Fibroblast of peridontal ligament (primary cell): ENCODE measurements around the gene SLC44A2.

Experiments used
- DNase-seq: peaks from one replicate; pipeline ENCODE4 v3.0.0-alpha.2; 2010; ENCODE audit errors: extremely low read depth

SLC44A2 gene

GRCh38 chr19:10625003-10625761 lies at the start of gene SLC44A2:
SLC44A2 (plus strand) TSS chr19:10625553; CDS start chr19:10625634, 81 bp downstream.
- peak; percentile 38 for DNase-seq

DNA sequence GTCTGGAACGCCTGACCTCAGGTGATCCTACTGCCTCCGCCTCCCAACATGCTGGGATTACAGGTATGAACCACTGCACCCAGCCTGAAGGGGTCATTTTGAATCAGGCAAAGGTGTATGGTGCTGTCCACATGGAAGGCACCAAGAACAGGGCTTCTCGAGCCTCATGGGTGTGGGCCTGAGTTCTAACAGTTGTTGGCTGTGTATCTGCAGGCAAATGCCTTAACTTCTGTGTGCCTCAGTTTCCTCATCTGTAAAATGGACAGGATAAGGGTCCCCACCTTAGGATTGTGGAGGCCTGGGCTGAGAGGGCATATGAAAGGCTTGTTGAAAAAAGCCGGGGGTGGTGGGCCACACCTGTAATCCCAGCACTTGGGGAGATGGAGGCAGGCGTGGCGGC lies 47.4 kb upstream of the SLC44A2 start:
- DNase-seq: no peak

GRCh38 chr19:10580979-10581631 lies 44.2 kb upstream of the SLC44A2 start:
- DNase-seq: peak; percentile 93

DNA sequence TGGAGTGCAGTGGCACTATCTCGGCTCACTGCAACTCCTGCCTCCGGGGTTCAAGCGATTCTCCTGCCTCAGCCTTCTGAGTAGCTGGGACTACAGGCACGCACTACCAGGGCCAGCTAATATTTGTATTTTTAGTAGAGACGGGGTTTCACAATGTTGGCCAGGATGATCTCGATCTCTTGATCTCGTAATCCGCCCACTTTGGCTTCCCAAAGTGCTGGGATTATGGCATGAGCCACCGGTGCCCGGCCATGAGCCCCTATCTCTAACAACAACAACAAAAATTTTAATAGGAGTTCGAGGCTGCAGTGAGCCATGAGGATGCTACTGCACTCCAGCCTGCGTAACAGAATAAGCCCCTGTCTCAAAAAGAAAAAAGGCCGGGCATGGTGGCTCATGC lies 43.3 kb upstream of the SLC44A2 start:
- no peak for DNase-seq

DNA sequence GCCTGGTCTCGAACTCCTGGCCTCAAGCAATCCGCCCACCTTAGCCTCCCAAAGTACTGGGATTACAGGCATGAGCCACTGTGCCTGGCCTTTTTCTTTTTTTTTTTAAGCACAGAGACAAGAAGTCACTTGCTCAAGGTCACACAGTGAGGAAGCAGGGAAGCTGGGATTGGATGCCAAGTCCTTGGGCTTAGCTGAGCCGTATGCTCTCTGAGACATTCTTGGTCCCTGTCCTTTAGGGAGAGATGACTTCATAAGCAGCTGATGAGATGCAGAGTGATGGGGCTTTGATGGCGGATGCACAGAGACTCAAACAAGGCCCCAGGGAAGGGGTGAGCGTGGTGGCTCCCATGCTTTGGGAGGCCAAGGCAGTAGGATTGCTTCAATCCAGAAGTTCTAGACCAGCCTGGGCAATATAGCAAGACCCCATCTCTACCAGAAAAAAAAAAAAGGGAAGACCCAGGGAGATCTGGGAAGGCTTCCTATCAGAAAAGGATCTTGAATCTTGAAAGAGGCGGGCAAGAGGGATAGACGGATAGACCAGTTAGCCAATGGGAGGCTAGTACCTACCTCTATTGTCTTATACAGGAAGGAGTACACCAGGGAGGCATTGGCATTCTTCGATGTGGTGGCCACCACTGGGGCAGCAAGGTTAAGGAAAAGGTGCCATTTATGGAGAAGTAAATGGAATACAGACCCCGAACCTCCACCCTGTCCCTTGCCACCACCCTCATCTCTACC lies 42.1 kb upstream of the SLC44A2 start:
- DNase-seq: no peak

DNA sequence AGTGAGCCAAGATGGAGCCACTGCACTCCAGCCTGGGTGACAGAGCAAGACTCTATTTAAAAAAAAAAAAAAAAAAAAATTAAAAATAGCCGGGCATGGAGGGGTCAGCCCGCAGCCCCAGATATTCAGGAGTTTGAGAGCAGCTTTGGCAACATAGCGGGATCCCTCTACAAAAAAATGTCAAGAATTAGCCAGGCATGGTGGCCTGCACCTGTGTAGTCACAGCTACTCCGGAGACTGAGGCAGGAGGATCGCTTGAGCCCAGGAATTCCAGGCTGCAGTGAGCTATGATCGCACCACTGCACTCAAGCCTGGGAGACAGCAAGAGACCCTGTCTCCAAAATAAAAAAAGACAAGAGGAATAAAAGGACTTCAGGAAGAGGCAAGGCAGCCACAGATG lies 39.0 kb upstream of the SLC44A2 start:
- no peak for DNase-seq

DNA sequence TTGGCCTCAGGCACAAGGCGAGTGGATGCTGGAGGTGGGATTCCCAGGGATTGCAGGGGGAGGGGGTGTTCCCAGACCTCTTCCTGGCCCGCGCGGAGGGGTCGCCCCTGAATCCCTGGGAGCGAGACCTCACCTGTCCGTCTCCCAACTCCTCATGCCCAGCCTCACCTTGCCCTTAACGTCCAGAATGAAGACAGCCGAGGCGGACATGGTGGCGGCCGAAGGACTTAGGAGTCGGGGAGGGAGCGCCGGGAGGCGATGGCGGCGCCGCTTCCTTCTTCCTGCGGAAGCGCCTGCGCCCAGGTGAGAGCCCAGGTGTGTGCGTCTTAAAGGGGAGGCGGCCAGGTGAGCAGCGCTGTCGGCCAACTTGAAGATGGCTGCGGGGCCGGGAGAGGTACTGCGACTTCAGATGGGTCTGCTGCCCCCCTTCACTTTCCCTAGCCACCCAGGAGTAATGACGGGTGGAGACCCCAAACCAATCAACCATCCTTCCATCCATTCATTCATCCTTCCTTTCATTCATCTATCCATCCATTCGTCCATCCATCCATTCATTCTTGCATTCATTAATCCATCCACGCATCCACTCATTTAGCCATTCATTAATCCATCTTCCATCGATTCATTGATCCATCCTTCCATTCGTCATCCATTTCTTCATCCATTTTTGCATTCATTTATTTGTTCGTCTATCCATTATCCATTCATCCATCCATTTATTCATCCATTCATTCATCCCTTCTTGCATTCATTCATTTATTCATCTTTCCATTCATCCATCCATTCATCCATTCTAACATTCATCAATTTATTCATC lies 38.1 kb upstream of the SLC44A2 start, which contains the start of gene AP1M2:
Gene AP1M2 (minus strand): TSS at position 291 of the 817 bp plus-strand sequence. CDS start 81 bp downstream, at position 210.
- no peak for DNase-seq

DNA sequence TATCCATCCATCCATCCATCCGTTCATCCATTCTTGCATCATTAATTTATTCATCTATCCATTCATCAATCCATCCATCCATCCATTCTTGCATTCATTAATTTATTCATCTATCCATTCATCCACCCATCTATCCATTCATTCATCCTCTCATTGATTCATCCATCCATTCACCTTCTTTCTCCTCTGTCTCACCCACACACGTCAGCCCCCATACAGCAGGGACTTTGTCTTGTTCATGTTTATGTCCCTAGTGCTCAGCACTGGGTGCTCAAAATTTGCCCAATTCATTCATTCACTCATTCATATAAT lies 37.6 kb upstream of the SLC44A2 start:
- DNase-seq: no peak

- DNase-seq: no peak
Observed at GRCh38 chr19:10593148-10593547, 32.2 kb upstream of the SLC44A2 start.

DNA sequence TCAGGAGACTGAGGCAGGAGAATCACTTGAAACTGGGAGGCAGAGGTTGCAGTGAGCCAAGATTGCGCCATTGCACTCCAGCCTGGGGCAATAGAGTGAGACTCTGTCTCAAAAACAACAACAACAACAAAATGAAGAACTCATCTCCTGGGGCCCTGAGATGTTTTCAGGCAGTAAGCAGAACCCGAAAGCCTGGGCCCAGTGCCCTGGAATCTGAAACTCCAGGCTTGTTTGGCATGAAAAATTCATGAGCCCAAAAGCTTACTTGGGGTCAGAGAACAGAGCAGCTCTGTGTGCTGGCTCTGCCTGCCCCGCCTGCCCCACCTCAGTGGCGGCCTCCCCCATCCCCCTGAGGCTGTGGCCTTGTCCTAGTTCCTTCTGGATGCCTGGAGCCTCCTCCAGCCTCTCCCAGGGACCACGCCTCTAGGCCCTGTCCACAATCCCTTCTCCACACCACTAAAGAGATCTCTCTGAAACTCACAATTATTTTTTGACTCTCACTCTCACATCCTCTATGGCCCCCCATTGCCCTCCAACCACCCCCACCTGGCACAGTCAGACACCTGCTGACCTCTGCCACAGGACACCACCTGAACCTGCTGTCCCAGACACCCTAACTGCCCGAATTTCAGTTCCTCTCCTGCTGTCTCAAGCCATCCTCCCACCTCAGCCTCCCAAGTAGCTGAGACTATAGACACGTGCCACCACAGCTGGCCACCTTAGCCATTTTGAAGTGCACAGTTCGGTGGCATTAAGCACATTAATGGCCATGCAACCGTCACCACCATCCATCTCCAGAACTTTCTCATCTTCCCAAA lies 31.3 kb upstream of the SLC44A2 start:
- peak; percentile 26 for DNase-seq

DNA sequence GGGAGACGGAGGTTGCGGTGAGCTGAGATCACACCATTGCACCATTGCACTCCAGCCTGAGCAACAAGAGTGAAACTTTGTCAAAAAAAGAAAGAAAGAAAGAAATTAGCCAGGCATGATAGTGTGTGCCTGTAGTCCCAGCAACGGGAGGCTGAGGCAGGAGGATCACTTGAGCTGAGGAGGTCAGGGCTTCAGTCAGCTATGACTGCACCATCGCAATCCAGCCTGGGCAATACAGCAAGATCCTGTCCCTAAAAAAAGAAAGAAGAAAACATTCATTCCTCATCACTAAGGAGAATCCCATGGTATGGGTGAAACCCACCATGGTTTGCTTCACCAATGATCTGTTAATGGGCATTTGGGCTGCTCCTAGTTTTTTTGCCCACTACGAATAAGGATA lies 25.2 kb upstream of the SLC44A2 start:
- no peak for DNase-seq

DNA sequence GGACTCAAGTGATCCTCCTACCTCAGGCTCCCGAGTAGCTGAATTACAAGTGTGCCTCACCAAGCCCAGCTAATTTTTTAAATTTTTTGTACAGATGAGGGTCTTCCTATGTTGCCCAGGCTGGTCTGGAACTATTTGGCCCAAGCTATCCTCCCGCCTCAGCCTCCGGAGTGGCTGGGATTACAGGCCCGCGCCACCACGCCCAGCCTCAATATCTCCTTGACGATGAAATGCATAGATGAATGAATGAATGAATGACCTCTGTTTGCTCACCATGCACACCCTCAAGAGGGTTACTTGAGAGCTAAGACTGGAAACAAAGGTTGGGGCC lies 23.4 kb upstream of the SLC44A2 start:
- DNase-seq: no peak

GRCh38 chr19:10602330-10603083 lies 22.8 kb upstream of the SLC44A2 start:
- peak; percentile 53 for DNase-seq

GRCh38 chr19:10603084-10603872 lies 22.1 kb upstream of the SLC44A2 start:
- no peak for DNase-seq

DNA sequence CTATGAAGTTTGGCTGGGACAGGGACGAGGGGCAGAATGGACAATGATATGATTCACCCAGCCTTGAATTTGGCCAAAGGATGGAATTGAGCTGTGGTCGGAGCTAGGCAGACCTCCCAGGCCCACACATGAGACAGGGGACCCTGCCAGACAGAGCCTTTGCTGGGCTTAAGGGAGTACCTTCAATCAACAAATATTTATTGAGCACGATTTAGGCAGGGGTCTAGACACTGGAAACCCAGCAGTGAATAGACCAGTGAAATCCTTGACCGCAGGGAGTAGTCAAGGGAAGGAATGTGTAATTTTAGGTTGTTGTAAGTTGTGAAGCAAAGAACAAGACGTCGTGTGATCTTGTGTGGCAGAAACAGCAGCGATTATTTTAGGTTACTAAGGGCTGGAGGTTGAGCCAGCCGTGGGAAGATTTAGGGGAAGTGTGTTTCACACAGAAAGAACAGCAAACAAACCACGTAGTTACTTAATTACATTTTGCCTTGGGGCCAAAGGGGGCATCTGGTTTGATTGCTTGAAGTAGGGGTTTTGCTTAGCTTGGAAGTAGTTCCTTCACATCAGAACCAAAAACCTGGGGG lies 21.4 kb upstream of the SLC44A2 start:
- DNase-seq: peak; percentile 52

DNA sequence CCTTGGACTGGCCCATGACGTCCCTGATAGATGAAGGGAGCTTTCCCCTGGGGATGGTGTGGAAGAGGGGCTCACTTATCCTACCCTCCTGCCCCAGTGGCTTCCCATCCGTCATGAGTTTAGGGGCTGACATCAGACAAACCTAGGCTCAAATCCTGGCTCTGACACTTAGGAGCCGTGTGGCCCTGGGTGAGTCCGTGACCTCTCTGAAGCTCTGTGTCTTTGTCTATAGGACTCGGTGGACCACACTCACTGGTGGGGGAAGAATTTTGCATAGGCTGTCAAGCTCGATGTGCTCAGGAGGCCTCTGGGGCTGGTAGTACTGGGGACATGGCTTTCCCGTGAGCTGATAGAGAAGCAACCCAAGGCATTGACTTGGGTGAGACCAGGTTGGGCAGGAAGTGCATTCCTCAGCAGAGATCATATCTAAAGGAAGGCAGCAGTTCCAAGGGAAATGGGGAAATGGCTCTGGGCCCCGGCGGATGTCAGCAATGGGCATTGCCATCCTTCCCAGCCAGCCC lies 20.8 kb upstream of the SLC44A2 start:
- DNase-seq: no peak

DNA sequence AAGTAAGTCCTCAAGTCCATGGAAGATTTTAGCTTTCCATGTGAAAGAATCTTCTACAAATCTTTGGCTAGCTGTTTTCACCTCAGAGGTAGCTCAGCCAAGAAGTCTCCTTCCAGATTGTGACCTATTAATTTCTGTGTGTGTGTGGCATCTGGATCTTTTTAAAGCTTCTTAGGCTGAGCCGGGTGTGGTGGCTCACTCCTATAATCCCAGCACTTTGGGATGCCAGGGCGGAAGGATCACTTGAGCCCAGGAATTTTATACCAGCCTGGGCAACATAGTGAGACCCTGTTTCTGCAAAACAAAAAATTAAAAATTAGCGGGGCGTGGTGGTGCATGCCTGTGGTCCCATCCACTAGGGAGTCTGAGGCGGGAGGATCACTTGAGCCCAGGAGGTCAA lies 13.4 kb upstream of the SLC44A2 start:
- DNase-seq: no peak

DNA sequence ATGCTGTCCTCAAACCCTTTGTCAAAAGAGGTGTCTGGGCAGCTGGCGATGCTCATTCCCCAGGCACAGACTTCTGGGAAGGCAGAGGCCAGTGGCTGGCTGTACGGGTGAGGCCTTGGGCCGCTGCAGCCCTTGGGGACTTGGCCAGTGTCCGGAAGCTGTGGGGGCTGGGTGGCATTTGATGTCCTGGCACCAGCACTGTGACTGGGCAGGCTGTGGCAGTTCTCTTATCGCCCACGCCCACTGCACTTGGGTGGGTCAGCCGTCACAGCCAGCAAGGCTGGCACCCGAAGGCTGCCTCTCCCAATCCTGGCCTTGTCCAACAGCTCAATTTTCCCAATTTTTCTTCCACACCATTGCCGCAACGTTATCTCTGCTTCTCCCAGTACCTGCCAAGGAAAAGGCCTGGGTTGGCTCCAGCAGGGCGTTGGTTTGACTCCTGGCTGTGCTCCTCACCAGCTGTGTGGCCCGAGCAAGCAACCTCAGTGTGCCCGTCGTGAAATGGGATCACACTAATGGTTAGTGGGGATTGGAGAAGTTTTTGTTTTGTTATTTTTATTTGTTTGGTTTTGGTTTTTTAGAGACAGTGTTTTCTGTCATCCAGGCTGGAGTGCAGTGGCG lies 12.7 kb upstream of the SLC44A2 start:
- no peak for DNase-seq
